HG03439 (cell line): ENCODE results near the gene CKB.
"Not testable (repeated sequence)": the region's sequence is repeated elsewhere in the genome, so short reads cannot be mapped to it uniquely, and the experiment has no call there.

Source experiments
- ATAC-seq: cut with Tn5 transposase; IDR thresholded peaks from one replicate; pipeline ENCODE4 v1.9.1; 2021; ENCODE audit warnings: mild to moderate bottlenecking, moderate library complexity; ENCODE audit not compliant: unreplicated experiment

Gene CKB

GRCh38 chr14:103514596-103515421 lies 7.8 kb downstream of the CKB start:
- ATAC-seq, result no peak

GRCh38 chr14:103512701-103513611 lies 9.7 kb downstream of the CKB start:
- ATAC-seq, result no peak

- not testable (repeated sequence) for ATAC-seq
Observed at GRCh38 chr14:103512180-103512579, 10.4 kb downstream of the CKB start.

- no peak for ATAC-seq
Observed at GRCh38 chr14:103510724-103511693, 11.6 kb downstream of the CKB start.

GRCh38 chr14:103509864-103510723 lies 12.5 kb downstream of the CKB start:
- no peak for ATAC-seq

- ATAC-seq, result no peak
Observed at GRCh38 chr14:103508521-103509329, 13.9 kb downstream of the CKB start.

- ATAC-seq, result no peak
Observed at GRCh38 chr14:103507751-103508150, 14.9 kb downstream of the CKB start.

- ATAC-seq, result no peak
Observed at GRCh38 chr14:103504991-103505565, 17.6 kb downstream of the CKB start.

GRCh38 chr14:103503296-103503695 lies 19.3 kb downstream of the CKB start:
- ATAC-seq, result no peak

- no peak for ATAC-seq
Observed at GRCh38 chr14:103502877-103503276, 19.8 kb downstream of the CKB start.

GRCh38 chr14:103501921-103502669 lies 20.5 kb downstream of the CKB start:
- no peak for ATAC-seq

- ATAC-seq, result no peak
Observed at GRCh38 chr14:103501041-103501870, 21.4 kb downstream of the CKB start.

GRCh38 chr14:103500148-103500990 lies 22.3 kb downstream of the CKB start:
- ATAC-seq, result peak; percentile 54

- ATAC-seq, result no peak
Observed at GRCh38 chr14:103499709-103500108, 22.9 kb downstream of the CKB start.

GRCh38 chr14:103496776-103497175 lies 25.9 kb downstream of the CKB start:
- ATAC-seq, result no peak

GRCh38 chr14:103495854-103496253 lies 26.8 kb downstream of the CKB start:
- no peak for ATAC-seq
